GM12878 (cell line): ENCODE measurements around the gene FAM117B.
A peak's percentile ranks its signal among the peaks of the same experiment; 100 is the strongest.

ENCODE experiments used
- BCL11A ChIP-seq: IDR thresholded peaks from 2 replicates; pipeline ENCODE4 v1.6.1; 2011; ENCODE audit warnings: low read depth, low read length
- BCL3 ChIP-seq: IDR thresholded peaks from 2 replicates; pipeline ENCODE4 v1.6.1; 2011; ENCODE audit warnings: borderline replicate concordance, low read depth, mild to moderate bottlenecking, moderate library complexity, low read length; ENCODE audit not compliant: insufficient read depth, poor library complexity, severe bottlenecking
- CEBPB ChIP-seq, 2 experiments: fragments of 150-350 bp in 1 of 2; IDR thresholded peaks; 2 replicates each; pipeline ENCODE4 v1.6.1; 2012 to 2014; ENCODE audit warnings: low read depth in 2 of 2, low read length in 2 of 2, borderline replicate concordance in 1 of 2, inconsistent platforms in 1 of 2
- CREB1 ChIP-seq: IDR thresholded peaks from 2 replicates; pipeline ENCODE4 v1.6.1; 2012; ENCODE audit warnings: low read depth, mild to moderate bottlenecking, inconsistent platforms
- CTCF ChIP-seq, 3 experiments: IDR thresholded peaks in 2 of 3; conservative IDR thresholded peaks in 1 of 3; 2 replicates each; pipeline ENCODE4 v1.5.1; 2011; ENCODE audit warnings: low read depth in 3 of 3, low read length in 3 of 3, mild to moderate bottlenecking in 3 of 3, control low read depth in 2 of 3, moderate library complexity in 2 of 3, inconsistent platforms in 1 of 3, mixed read lengths in 1 of 3; ENCODE audit not compliant: control insufficient read depth in 2 of 3, insufficient read depth in 1 of 3; ENCODE audit errors: extremely low read depth in 1 of 3
- EZH2 ChIP-seq: IDR thresholded peaks from 2 replicates; pipeline ENCODE4 v1.6.1; 2012; ENCODE audit warnings: low read depth, mild to moderate bottlenecking, control low read depth, inconsistent platforms, low read length, borderline replicate concordance; ENCODE audit not compliant: control insufficient read depth
- MAX ChIP-seq: IDR thresholded peaks from 2 replicates; pipeline ENCODE4 v1.6.1; 2012; ENCODE audit warnings: low read depth, low read length, improper control_type of control experiment
- PBX3 ChIP-seq: IDR thresholded peaks from 2 replicates; pipeline ENCODE4 v1.6.1; 2011; ENCODE audit warnings: mild to moderate bottlenecking, low read depth, low read length, moderate library complexity; ENCODE audit not compliant: insufficient replicate concordance
- RELB ChIP-seq: fragments of 450-650 bp; IDR thresholded peaks from 2 replicates; pipeline ENCODE4 v1.6.1; 2017; ENCODE audit warnings: low read depth, mild to moderate bottlenecking, moderate library complexity
- REST ChIP-seq: IDR thresholded peaks from 2 replicates; pipeline ENCODE4 v1.6.1; 2012; ENCODE audit warnings: mild to moderate bottlenecking, low read depth, low read length
- SMC3 ChIP-seq: IDR thresholded peaks from 2 replicates; pipeline ENCODE4 v1.6.1; 2011; ENCODE audit warnings: low read length, improper control_type of control experiment, borderline replicate concordance

- TF ChIP-seq CREB1 (peak; percentile 76), MAX (peak; percentile 75), CEBPB (IDR thresholded peaks at IDR 0.05; ENCODE audit: borderline replicate concordance in 1 of 2, low read depth in 2 of 2, low read length in 2 of 2) (no peak), REST (no peak), CTCF (IDR thresholded peaks at IDR 0.05 in 2 of 3, conservative IDR thresholded peaks at IDR 0.05 in 1 of 3; ENCODE audit: control insufficient read depth in 2 of 3, extremely low read depth in 1 of 3, insufficient read depth in 1 of 3, low read depth in 3 of 3, low read length in 3 of 3) (peak in 2 of 3 experiments; percentile 14 to 16; a peak in 1 of 6 replicates), BCL11A (no peak), EZH2 (no peak), BCL3 (no peak), SMC3 (no peak), PBX3 (no peak), RELB (peak; percentile 56; the same call in 1 of the 2 replicates)
These were observed at the start of gene FAM117B for GRCh38 chr2:202634556-202635427.
